CD14-positive monocyte (primary cell): ENCODE data around the gene HMBS. TPM values are rescaled to one million over a fixed set of nuclear protein-coding genes. Genes with fewer than 3 reads are reported as not detected.
A peak's percentile ranks its signal among the peaks of the same experiment; 100 is the strongest.

Experiments
- DNase-seq, 3 donors: peaks; one replicate each; pipeline ENCODE4 v3.0.0-alpha.2; 2011 to 2022
- H2AFZ ChIP-seq: 2 replicates; pipeline ENCODE4 v1.6.0; 2012; ENCODE audit warnings: mild to moderate bottlenecking, low read depth, low read length, inconsistent platforms; ENCODE audit not compliant: insufficient read depth, poor library complexity, severe bottlenecking
- H3K27ac ChIP-seq, 2 donors: 1 replicate in 1 of 2; 2 replicates in 1 of 2; pipeline ENCODE4 v1.5.1; 2012 to 2013; ENCODE audit warnings: low read length in 2 of 2, control low read depth in 1 of 2, inconsistent platforms in 1 of 2, low read depth in 1 of 2, mild to moderate bottlenecking in 1 of 2
- H3K27me3 ChIP-seq, 2 donors: one replicate each; pipeline versions ENCODE4 v1.6.0 to v1.6.1; 2011 to 2013; ENCODE audit warnings: low read length in 2 of 2; ENCODE audit not compliant: control insufficient read depth in 2 of 2, insufficient read depth in 2 of 2
- H3K36me3 ChIP-seq, 2 donors: replicated peaks in 1 of 2; 1 replicate in 1 of 2; 2 replicates in 1 of 2; pipeline versions ENCODE4 v1.5.1 to v1.6.1; 2012 to 2013; ENCODE audit warnings: low read length in 2 of 2, control low read depth in 1 of 2, inconsistent platforms in 1 of 2, mild to moderate bottlenecking in 1 of 2; ENCODE audit not compliant: insufficient read depth in 2 of 2, control insufficient read depth in 1 of 2
- H3K4me1 ChIP-seq, 2 donors: 1 replicate in 1 of 2; 2 replicates in 1 of 2; pipeline versions ENCODE4 v1.5.1 to v1.6.1; 2012 to 2013; ENCODE audit warnings: low read length in 2 of 2, control low read depth in 1 of 2, inconsistent platforms in 1 of 2, mild to moderate bottlenecking in 1 of 2, moderate library complexity in 1 of 2; ENCODE audit not compliant: insufficient read depth in 2 of 2, control insufficient read depth in 1 of 2
- H3K4me2 ChIP-seq: replicated peaks from 2 replicates; pipeline ENCODE3; 2012; ENCODE audit warnings: low read length, moderate library complexity, mild to moderate bottlenecking; ENCODE audit not compliant: poor library complexity, severe bottlenecking; ENCODE audit errors: extremely low read depth
- H3K4me3 ChIP-seq, 3 experiments: fragments of 200-600 bp in 1 of 3; sonication (generic) in 1 of 3; replicated peaks in 1 of 3; 1 replicate in 2 of 3; 2 replicates in 1 of 3; pipeline ENCODE4 v1.5.1; 2011 to 2013; ENCODE audit warnings: low read length in 3 of 3, mild to moderate bottlenecking in 3 of 3, control low read depth in 2 of 3, low read depth in 2 of 3, inconsistent platforms in 1 of 3, moderate library complexity in 1 of 3
- H3K79me2 ChIP-seq: 2 replicates; pipeline ENCODE4 v1.6.0; 2012; ENCODE audit warnings: mild to moderate bottlenecking, control low read depth, inconsistent platforms, low read length, moderate library complexity; ENCODE audit not compliant: insufficient read depth
- H3K9ac ChIP-seq: 2 replicates; pipeline ENCODE4 v1.6.0; 2017; ENCODE audit warnings: low read length, mild to moderate bottlenecking; ENCODE audit not compliant: insufficient read depth, poor library complexity, severe bottlenecking
- H3K9me3 ChIP-seq, 2 donors: replicated peaks in 1 of 2; 1 replicate in 1 of 2; 2 replicates in 1 of 2; pipeline versions ENCODE4 v1.5.1 to v1.6.1; 2012 to 2013; ENCODE audit warnings: low read length in 2 of 2, control low read depth in 1 of 2; ENCODE audit not compliant: control insufficient read depth in 1 of 2, insufficient read depth in 1 of 2
- H4K20me1 ChIP-seq: 2 replicates; pipeline ENCODE4 v1.6.0; 2012; ENCODE audit warnings: mild to moderate bottlenecking, low read length, control low read depth, moderate library complexity; ENCODE audit not compliant: insufficient read depth
- H3K27ac Mint-ChIP-seq, 7 donors: one replicate each; pipeline ENCODE4 v1.8.0; 2020; ENCODE audit warnings: mild to moderate bottlenecking in 7 of 7, mixed read lengths in 7 of 7, moderate library complexity in 6 of 7, inconsistent platforms in 2 of 7
- H3K27me3 Mint-ChIP-seq, 3 donors: one replicate each; pipeline ENCODE4 v1.8.0; 2021 to 2022; ENCODE audit warnings: low read depth in 3 of 3, mild to moderate bottlenecking in 3 of 3, mixed read lengths in 3 of 3, moderate library complexity in 3 of 3, inconsistent platforms in 1 of 3
- H3K36me3 Mint-ChIP-seq, 2 donors: one replicate each; pipeline ENCODE4 v1.8.0; 2020; ENCODE audit warnings: mixed read lengths in 2 of 2, inconsistent platforms in 1 of 2, mild to moderate bottlenecking in 1 of 2
- H3K4me1 Mint-ChIP-seq: one replicate; pipeline ENCODE4 v1.8.0; 2020; ENCODE audit warnings: mild to moderate bottlenecking, mixed read lengths
- H3K4me3 Mint-ChIP-seq, 2 donors: one replicate each; pipeline ENCODE4 v1.8.0; 2020; ENCODE audit warnings: mild to moderate bottlenecking in 2 of 2, mixed read lengths in 2 of 2, moderate library complexity in 1 of 2
- H3K9me3 Mint-ChIP-seq, 7 donors: one replicate each; pipeline ENCODE4 v1.8.0; 2020 to 2022; ENCODE audit warnings: mixed read lengths in 7 of 7, mild to moderate bottlenecking in 6 of 7, moderate library complexity in 6 of 7, inconsistent platforms in 2 of 7
- CTCF ChIP-seq: fragments of 200-600 bp; IDR thresholded peaks from one replicate; pipeline ENCODE4 v1.8.0; 2022; ENCODE audit warnings: antibody characterized with exemption, mild to moderate bottlenecking
- WGBS: methylation state at CpG from one replicate; pipeline ENCODE4 v1.1.5; 2013; ENCODE audit warnings: missing lambda C conversion rate; ENCODE audit not compliant: insufficient coverage; 5-methylcytosine and 5-hydroxymethylcytosine counted together
- intact Hi-C, 2 donors: fragments of 100-400 bp; cut with micrococcal nuclease; formaldehyde crosslinking; loops; one replicate each; pipeline versions ENCODE4 v1.15.0 to v1.15.1; 2023
- polyA plus RNA-seq, 3 donors: library from polyadenylated mRNA; depleted of rRNA in 1 of 3; unstranded in 2 of 3; stranded (reverse) in 1 of 3; fragments of 300-500 nt in 2 of 3; fragments of >200 nt in 1 of 3; fragmentation: Illumina TruSeq in 2 of 3; gene quantifications; 1 replicate in 2 of 3; 2 replicates in 1 of 3; pipeline ENCODE4 v1.2.3, GENCODE V29; 2012 to 2021

Gene HMBS
- polyA plus RNA-seq, 3 donors, result 21.1 to 26.4 (median 25.2) TPM

- Histone ChIP-seq H4K20me1 (peaks cover 9% of the 10 kb centered on the region), H3K4me1 (peaks cover 38 to 49% of the 10 kb centered on the region in 2 donors), H3K4me2 (peak overlapping the region; percentile 96), H2AFZ (peak overlapping the region; percentile 82), H3K27ac (peak overlapping the region; percentile 60 to 81), H3K4me3 (peak overlapping the region; percentile 59 to 92 (median 72)), H3K36me3 (peaks cover 18 to 34% of the 10 kb centered on the region in 2 donors), H3K27me3 (no peaks in the 10 kb centered on the region), H3K9ac (peak overlapping the region; percentile 81), H3K9me3 (no peaks in the 10 kb centered on the region), H3K79me2 (peaks cover 62% of the 10 kb centered on the region)
- intact Hi-C loops, result loop anchor here (2.0 to 10.0 kb wide), 2 partner anchors 38 to 100 kb away; partner anchors contain the start of gene HYOU1 (in 1 of the 2)
- Mint-ChIP-seq H3K9me3 (no peaks in the 10 kb centered on the region), H3K36me3 (peaks cover 32 to 37% of the 10 kb centered on the region in 2 donors), H3K27ac (peak overlapping the region; percentile 84 to 92 (median 91)), H3K4me3 (peak overlapping the region; percentile 87 to 91), H3K4me1 (peaks cover 47% of the 10 kb centered on the region), H3K27me3 (peaks cover 0 to 1% (median 0%) of the 10 kb centered on the region in 3 donors)
- under 1% methylated on average over 19 of the region's 19 CpGs for WGBS
- TF ChIP-seq CTCF, result peak; percentile 74
- DNase-seq, result peak; percentile 80 to 86 (median 84)
These were observed 10.1 kb downstream of the HMBS start for GRCh38 chr11:119094816-119095065.

GRCh38 chr11:119095066-119095880, 10.6 kb downstream of the HMBS start:
- peak; percentile 99 to 100 (median 99) for DNase-seq
- peak overlapping the region; percentile 59 to 92 (median 72) for H3K4me3 ChIP-seq
- peak; percentile 42 for TF ChIP-seq CTCF
- Mint-ChIP-seq H3K27ac (peak overlapping the region; percentile 84 to 92 (median 91)), H3K4me1 (peaks cover 47% of the 10 kb centered on the region), H3K27me3 (peaks cover 0 to 1% (median 0%) of the 10 kb centered on the region in 3 donors), H3K9me3 (peaks cover 0 to under 1% (median 0%) of the 10 kb centered on the region in 7 donors), H3K36me3 (peaks cover 29 to 37% of the 10 kb centered on the region in 2 donors), H3K4me3 (peak overlapping the region; percentile 87 to 91)
- H3K27me3 ChIP-seq, result no peaks in the 10 kb centered on the region
- intact Hi-C loops, result loop anchor here (2.0 to 10.0 kb wide), 2 partner anchors 38 to 100 kb away; partner anchors contain the start of gene HYOU1 (in 1 of the 2)
- 0% methylated on average over 72 of the region's 79 CpGs for WGBS
- H3K27ac ChIP-seq, result peak overlapping the region; percentile 60 to 81
- H3K9ac ChIP-seq, result peak overlapping the region; percentile 81
- H3K4me2 ChIP-seq, result peak overlapping the region; percentile 96
- H3K4me1 ChIP-seq, result peaks cover 41 to 50% of the 10 kb centered on the region in 2 donors
- peaks cover 18 to 34% of the 10 kb centered on the region in 2 donors for H3K36me3 ChIP-seq
- no peaks in the 10 kb centered on the region for H3K9me3 ChIP-seq
- H3K79me2 ChIP-seq, result peaks cover 62% of the 10 kb centered on the region
- peak overlapping the region; percentile 82 for H2AFZ ChIP-seq
- H4K20me1 ChIP-seq, result peaks cover 15% of the 10 kb centered on the region
